ENCODE results near the gene WDR31. TPM values are rescaled to one million over a fixed set of nuclear protein-coding genes. Genes with fewer than 3 reads are reported as not detected.
A peak's percentile ranks its signal among the peaks of the same experiment; 100 is the strongest.
"Not testable (repeated sequence)": the region's sequence is repeated elsewhere in the genome, so short reads cannot be mapped to it uniquely, and the experiment has no call there.

The WDR31 gene
- total and polyA plus RNA-seq, 11 donors, result 7.0 to 22.4 (median 13.6) TPM

DNA sequence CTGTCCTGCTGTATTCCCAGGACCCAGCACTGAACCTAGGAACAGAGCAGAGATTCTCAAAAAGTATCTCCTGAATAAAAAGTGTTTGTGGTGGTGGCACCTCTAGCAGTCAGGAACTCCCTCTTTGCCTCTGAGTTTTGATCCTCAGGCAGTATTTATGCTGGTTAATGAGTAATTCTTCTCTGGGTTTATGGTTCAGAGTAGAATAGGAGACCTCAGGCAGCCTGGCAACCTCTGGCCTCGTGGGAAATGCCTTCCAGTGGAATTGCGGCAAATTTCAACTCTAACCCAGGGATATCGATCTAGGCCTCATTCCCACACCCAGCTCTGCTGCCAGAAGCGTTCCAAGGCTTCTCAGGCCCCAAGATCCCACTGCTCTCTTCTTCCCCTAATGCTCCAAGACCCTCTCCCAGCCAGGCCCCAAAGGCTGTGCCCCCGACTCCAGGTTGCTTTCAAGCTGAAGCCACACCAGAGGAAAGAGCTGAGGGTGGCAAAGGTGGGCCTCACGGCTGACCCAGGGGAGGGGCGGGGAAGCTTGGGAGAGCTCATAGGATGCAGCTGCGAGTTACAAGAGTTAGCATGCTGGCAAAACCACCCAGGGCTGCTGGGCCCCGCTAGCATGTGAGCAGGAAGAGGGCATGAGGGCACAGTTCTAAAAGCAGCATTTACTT lies 47.6 kb upstream of the WDR31 start:
- TF ChIP-seq, protein P1, sequence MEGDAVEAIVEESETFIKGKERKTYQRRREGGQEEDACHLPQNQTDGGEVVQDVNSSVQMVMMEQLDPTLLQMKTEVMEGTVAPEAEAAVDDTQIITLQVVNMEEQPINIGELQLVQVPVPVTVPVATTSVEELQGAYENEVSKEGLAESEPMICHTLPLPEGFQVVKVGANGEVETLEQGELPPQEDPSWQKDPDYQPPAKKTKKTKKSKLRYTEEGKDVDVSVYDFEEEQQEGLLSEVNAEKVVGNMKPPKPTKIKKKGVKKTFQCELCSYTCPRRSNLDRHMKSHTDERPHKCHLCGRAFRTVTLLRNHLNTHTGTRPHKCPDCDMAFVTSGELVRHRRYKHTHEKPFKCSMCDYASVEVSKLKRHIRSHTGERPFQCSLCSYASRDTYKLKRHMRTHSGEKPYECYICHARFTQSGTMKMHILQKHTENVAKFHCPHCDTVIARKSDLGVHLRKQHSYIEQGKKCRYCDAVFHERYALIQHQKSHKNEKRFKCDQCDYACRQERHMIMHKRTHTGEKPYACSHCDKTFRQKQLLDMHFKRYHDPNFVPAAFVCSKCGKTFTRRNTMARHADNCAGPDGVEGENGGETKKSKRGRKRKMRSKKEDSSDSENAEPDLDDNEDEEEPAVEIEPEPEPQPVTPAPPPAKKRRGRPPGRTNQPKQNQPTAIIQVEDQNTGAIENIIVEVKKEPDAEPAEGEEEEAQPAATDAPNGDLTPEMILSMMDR (IDR thresholded peaks at IDR 0.05), result no peak
- no peak for TF ChIP-seq POLR2A (IDR thresholded peaks at IDR 0.05)
- H3K4me3 ChIP-seq, result no peak overlapping the region
- H3K36me3 ChIP-seq, result peaks cover 3 to 70% (median 60%) of the 10 kb centered on the region in 9 donors
- 77 to 92% (median 86%) methylated on average over 8 to 9 of the region's 9 CpGs for WGBS, 4 donors
- H3K27ac ChIP-seq, result no peak overlapping the region
- ATAC-seq (no peak), DNase-seq (no peak)
- intact Hi-C loops (cut with DNase I), result no loop called here
- H3K9me3 ChIP-seq, result no peaks in the 10 kb centered on the region
- H3K27me3 ChIP-seq, result no peaks in the 10 kb centered on the region
- H3K4me1 ChIP-seq, result no peaks in the 10 kb centered on the region

DNA sequence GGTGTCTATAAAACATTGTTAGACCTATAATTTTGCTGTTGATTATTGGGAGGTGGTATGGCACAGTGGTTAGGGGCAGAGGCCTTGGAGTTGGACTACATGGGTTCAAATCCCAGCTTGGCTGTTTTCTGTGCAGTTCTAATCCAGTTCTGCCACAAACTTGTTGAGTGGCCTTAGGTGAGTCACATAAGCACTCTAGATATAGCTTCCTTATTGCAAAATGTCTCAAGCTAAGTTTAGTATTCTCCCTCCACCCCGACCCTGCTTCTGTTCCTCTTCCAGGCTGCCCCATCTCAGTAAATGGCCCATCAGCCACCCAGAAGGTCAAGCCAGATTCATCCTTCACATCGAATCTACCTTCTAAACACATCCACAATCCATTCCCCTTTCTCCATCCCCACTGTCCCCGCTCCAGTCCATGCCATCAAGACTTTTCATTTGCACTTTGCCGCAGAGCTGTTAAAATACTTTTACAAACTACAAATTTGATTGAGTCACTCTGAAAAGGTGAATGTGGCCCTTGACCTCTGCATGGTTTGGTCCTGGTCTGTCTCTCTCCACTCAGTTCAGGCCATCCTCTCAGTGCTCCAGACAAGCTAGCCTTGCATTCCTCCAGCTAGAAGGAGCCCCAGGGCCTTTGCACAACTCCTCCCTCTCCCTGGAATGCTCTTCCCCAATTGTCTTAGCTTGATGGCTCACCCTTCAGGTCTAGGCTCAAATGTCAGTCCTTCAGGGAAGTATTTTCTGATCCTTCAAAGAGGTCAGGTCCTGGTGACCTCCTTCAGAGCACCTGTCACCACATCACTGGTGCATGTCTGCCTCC lies 46.7 kb upstream of the WDR31 start:
- H3K27me3 ChIP-seq, result no peaks in the 10 kb centered on the region
- no peaks in the 10 kb centered on the region for H3K9me3 ChIP-seq
- no peak overlapping the region for H3K27ac ChIP-seq
- intact Hi-C loops (cut with DNase I), result no loop called here
- H3K4me3 ChIP-seq, result no peak overlapping the region
- peak in 1 of 4 donors; percentile 17 for ATAC-seq
- peaks cover 3 to 61% (median 55%) of the 10 kb centered on the region in 9 donors for H3K36me3 ChIP-seq
- no peak for DNase-seq
- TF ChIP-seq, protein P1 (IDR thresholded peaks at IDR 0.05), result no peak
- no peak for TF ChIP-seq POLR2A (IDR thresholded peaks at IDR 0.05)
- WGBS, 4 donors, result 91 to 97% (median 93%) methylated on average over 4 of the region's 4 CpGs
- H3K4me1 ChIP-seq, result no peaks in the 10 kb centered on the region

DNA sequence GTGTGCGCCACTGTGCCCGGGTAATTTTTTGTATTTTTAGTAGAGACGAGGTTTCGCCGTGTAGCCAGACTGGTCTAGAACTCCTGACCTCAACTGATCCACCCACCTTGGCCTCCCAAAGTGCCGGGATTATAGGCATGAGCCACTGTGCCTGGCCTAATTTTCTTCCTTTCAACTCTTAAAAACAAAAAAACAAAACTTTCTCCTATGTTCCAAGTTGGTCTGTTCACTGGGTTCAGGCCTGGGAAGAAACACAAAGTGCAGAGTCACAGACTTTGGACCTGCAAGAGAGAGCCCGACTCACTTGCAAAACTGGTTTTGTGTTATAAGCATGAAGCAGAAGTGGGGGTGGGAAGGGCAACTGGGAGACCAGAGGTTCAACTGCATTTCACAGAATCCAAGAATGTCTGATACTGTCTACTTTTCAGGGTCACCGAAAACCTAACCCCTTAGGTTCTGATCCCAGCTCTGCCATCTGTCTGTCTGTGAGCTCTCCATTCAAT lies 41.9 kb upstream of the WDR31 start:
- TF ChIP-seq, protein P1 (IDR thresholded peaks at IDR 0.05), result no peak
- TF ChIP-seq POLR2A (IDR thresholded peaks at IDR 0.05), result no peak
- 91 to 97% (median 93%) methylated on average over 8 of the region's 8 CpGs for WGBS, 4 donors
- Histone ChIP-seq H3K9me3 (no peaks in the 10 kb centered on the region), H3K36me3 (peaks cover 0 to 13% (median 7%) of the 10 kb centered on the region in 9 donors), H3K4me3 (no peak overlapping the region), H3K4me1 (peaks cover 0 to 5% (median 0%) of the 10 kb centered on the region in 12 donors), H3K27me3 (no peaks in the 10 kb centered on the region), H3K27ac (no peak overlapping the region)
- DNase-seq (no peak), ATAC-seq (no peak)
- intact Hi-C loops (cut with DNase I), result no loop called here

DNA sequence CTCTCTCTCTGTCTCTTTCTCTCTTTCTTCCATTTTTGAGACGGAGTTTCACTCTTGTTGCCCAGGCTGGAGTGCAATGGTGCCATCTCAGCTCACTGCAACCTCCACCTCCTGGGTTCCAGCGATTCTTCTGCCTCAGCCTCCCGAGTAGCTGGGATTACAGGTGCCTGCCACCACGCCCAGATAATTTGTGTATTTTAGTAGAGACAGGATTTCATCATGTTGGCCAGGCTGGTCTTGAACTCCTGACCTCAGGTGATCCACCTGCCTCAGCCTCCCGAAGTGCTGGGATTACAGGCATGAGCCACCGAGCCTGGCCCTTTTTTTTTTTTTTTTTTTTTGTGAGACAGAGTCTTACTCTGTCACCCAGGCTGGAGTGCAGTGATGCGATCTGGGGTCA lies 41.4 kb upstream of the WDR31 start:
- intact Hi-C loops (cut with DNase I); DNase-seq; H3K27me3 ChIP-seq; H3K4me3 ChIP-seq; ATAC-seq; H3K9me3 ChIP-seq; H3K4me1 ChIP-seq; H3K27ac ChIP-seq; H3K36me3 ChIP-seq: not testable (repeated sequence)
- WGBS, 4 donors, result 81 to 92% (median 88%) methylated on average over 7 of the region's 7 CpGs
